Measurements from ENCODE around the gene BICC1. TPM values are rescaled to one million over a fixed set of nuclear protein-coding genes. Genes with fewer than 3 reads are reported as not detected.

Gene BICC1
- total RNA-seq, 1 donor from 2014 or later, result 0.12 TPM

GRCh38 chr10:58820861-58821751 is 308.4 kb downstream of the BICC1 start:
- H3K4me1 Mint-ChIP-seq (ENCODE audit: low read depth, unreplicated experiment), result peaks cover 13% of the 10 kb centered on the region
- no peaks in the 10 kb centered on the region for H3K36me3 Mint-ChIP-seq (ENCODE audit: unreplicated experiment)

GRCh38 chr10:58821752-58822056 is 309.0 kb downstream of the BICC1 start:
- DNase-seq, result no peak
- H3K27me3 Mint-ChIP-seq (ENCODE audit: unreplicated experiment), result no peaks in the 10 kb centered on the region
- H3K9me3 Mint-ChIP-seq (ENCODE audit: unreplicated experiment), result no peaks in the 10 kb centered on the region
- H3K4me3 Mint-ChIP-seq (ENCODE audit: unreplicated experiment), result no peak overlapping the region
- peaks cover 13% of the 10 kb centered on the region for H3K4me1 Mint-ChIP-seq (ENCODE audit: low read depth, unreplicated experiment)
- H3K36me3 Mint-ChIP-seq (ENCODE audit: unreplicated experiment), result no peaks in the 10 kb centered on the region
- TF ChIP-seq CTCF (IDR thresholded peaks at IDR 0.05; ENCODE audit: partially characterized antibody, unreplicated experiment), result no peak
- H3K27ac Mint-ChIP-seq (ENCODE audit: unreplicated experiment), result no peak overlapping the region

More at GRCh38 chr10:58820861-58821751, 308.4 kb downstream of the BICC1 start:
- Mint-ChIP-seq H3K9me3 (ENCODE audit: unreplicated experiment) (no peaks in the 10 kb centered on the region), H3K27ac (ENCODE audit: unreplicated experiment) (no peak overlapping the region), H3K27me3 (ENCODE audit: unreplicated experiment) (no peaks in the 10 kb centered on the region), H3K4me3 (ENCODE audit: unreplicated experiment) (no peak overlapping the region)
- no peak for TF ChIP-seq CTCF (IDR thresholded peaks at IDR 0.05; ENCODE audit: partially characterized antibody, unreplicated experiment)
- DNase-seq, result no peak

DNA sequence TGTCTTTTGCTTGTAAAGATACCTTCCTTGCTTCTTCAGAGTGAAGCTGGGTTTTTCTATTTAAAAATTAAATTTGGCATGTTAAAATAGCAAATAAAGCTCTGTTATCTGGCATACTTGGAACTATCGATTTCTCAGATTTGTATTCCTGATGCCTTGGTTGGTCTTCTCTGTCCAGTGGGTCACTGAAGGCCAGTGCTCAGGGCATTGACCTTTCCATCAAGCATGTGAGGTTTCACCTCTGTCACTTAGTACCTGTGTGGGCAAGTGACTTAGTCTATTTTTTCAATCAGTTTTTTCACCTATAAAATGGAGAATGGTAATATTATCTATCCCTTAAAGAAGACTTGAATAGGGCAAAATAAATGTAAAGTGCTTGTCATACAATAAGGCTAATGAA is 311.3 kb downstream of the BICC1 start:
- no peaks in the 10 kb centered on the region for H3K9me3 Mint-ChIP-seq (ENCODE audit: unreplicated experiment)
- peaks cover 4% of the 10 kb centered on the region for H3K4me1 Mint-ChIP-seq (ENCODE audit: low read depth, unreplicated experiment)
- H3K4me3 Mint-ChIP-seq (ENCODE audit: unreplicated experiment), result no peak overlapping the region
- no peak for TF ChIP-seq CTCF (IDR thresholded peaks at IDR 0.05; ENCODE audit: partially characterized antibody, unreplicated experiment)
- H3K27me3 Mint-ChIP-seq (ENCODE audit: unreplicated experiment), result no peaks in the 10 kb centered on the region
- no peaks in the 10 kb centered on the region for H3K36me3 Mint-ChIP-seq (ENCODE audit: unreplicated experiment)
- no peak overlapping the region for H3K27ac Mint-ChIP-seq (ENCODE audit: unreplicated experiment)
- no peak for DNase-seq

GRCh38 chr10:58824396-58824795 is 311.7 kb downstream of the BICC1 start:
- Mint-ChIP-seq H3K4me3 (ENCODE audit: unreplicated experiment) (no peak overlapping the region), H3K9me3 (ENCODE audit: unreplicated experiment) (no peaks in the 10 kb centered on the region), H3K27me3 (ENCODE audit: unreplicated experiment) (no peaks in the 10 kb centered on the region), H3K27ac (ENCODE audit: unreplicated experiment) (no peak overlapping the region), H3K36me3 (ENCODE audit: unreplicated experiment) (no peaks in the 10 kb centered on the region), H3K4me1 (ENCODE audit: low read depth, unreplicated experiment) (peaks cover under 1% of the 10 kb centered on the region)
- no peak for TF ChIP-seq CTCF (IDR thresholded peaks at IDR 0.05; ENCODE audit: partially characterized antibody, unreplicated experiment)
- DNase-seq, result no peak

- Mint-ChIP-seq H3K27me3 (ENCODE audit: unreplicated experiment) (no peaks in the 10 kb centered on the region), H3K4me1 (ENCODE audit: low read depth, unreplicated experiment) (no peaks in the 10 kb centered on the region), H3K27ac (ENCODE audit: unreplicated experiment) (no peak overlapping the region), H3K36me3 (ENCODE audit: unreplicated experiment) (no peaks in the 10 kb centered on the region), H3K9me3 (ENCODE audit: unreplicated experiment) (no peaks in the 10 kb centered on the region), H3K4me3 (ENCODE audit: unreplicated experiment) (no peak overlapping the region)
- no peak for TF ChIP-seq CTCF (IDR thresholded peaks at IDR 0.05; ENCODE audit: partially characterized antibody, unreplicated experiment)
- DNase-seq, result no peak
Observed at GRCh38 chr10:58826694-58827093, 314.0 kb downstream of the BICC1 start.

All from glutamatergic neuron (in vitro differentiated cells).